Brain pericyte (primary cell): ENCODE results near the gene HEATR5A.
"Not testable (repeated sequence)": the region's sequence is repeated elsewhere in the genome, so short reads cannot be mapped to it uniquely, and the experiment has no call there.

Source experiments
- DNase-seq: peaks from one replicate; pipeline ENCODE4 v3.0.0-alpha.2; 2012; ENCODE audit warnings: low read depth, low spot score

Gene HEATR5A

DNA sequence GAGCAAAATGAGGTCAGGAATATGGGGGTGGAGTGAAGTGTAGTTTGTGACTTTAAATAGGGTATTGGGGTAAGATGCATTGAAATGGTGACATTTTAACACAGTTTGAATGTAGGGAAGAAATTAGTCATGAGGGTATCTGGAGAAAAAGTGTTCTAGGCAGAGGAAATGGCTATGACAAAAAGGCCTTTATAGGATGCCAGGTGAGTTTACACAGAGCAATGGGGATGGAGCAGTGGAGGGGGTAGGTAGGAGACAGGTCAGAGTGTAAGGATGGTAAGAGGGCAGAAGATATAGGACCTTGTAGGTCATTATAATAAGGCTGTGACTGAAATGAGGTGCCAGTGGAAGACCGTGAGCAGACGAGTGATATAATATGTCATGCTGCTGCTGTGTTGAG is 30.4 kb downstream of the HEATR5A start:
- DNase-seq: no peak

- no peak for DNase-seq
Observed at GRCh38 chr14:31388687-31389413, 31.5 kb downstream of the HEATR5A start.

- no peak for DNase-seq
Observed at GRCh38 chr14:31387091-31387490, 33.3 kb downstream of the HEATR5A start.

DNA sequence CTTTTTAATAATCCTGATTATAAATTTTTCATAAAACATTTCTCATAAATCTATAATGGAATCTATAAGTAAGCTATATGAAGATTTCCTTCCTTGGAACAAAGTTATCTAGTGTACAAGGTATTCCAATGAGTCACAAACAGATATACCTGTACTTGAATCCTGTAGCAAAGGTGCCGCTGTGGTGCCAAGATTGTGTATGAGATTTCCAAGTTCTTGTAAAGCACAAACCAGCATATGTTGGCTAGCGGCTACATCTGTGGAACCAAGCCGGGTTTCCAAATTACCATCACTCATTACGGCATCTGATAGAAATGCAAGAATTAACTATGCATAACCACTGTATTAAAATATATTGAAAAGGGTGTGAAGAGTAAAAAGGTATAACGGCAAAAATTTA is 34.1 kb downstream of the HEATR5A start:
- no peak for DNase-seq

GRCh38 chr14:31382221-31382620 is 38.1 kb downstream of the HEATR5A start:
- no peak for DNase-seq

DNA sequence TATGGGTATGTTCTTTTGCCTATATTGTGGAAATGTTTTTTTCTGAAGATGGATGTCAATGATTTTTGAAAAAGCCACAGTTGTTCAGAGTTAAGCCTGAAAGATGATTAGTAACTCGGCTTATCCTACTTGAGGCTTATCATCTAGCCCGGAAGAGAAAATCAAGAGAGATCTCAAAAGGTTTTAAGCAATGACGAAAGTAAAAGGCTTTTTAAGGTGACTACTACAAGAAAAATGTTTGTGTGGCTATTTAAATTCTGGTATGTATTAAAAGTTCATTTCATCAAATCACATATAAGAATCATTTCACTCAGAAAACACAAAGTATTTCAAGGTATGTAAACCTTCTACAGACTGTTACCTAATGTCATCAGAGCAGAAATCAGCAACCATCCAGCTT is 40.2 kb downstream of the HEATR5A start:
- no peak for DNase-seq

DNA sequence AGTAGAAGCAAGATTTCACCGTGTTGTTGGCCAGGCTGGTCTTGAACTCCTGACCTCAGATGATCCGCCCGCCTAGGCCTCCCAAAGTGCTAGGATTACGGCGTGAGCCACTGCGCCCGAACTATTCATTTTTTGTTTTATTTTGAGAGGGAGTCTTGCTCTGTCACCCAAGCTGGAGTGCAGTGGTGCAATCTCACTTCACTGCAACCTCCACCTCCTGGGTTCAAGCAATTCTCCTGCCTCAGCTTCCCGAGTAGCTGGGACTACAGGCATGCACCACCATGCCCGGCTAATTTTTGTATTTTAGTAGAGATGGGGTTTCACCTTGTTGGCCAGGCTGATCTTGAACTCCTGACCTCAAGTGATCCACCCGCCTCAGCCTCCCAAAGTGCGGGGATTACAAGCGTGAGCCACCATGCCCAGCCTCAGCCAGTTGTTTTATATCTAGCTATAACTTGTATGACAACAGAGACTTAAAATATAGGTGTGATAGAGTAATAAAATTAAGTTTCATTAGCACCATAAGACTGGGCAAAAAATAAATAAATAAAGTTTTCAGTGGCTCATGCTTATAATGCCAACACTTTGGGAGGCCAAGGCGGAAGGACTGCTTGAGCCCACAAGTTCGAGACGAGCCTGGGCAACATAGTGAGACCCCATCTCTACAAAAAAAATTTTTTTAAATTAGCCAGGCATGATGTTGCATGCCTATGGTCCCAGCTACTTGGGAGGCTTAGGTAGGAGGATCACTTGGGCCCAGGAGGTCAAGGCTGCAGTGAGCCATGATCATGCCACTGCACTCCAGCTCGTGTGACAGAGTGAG is 41.0 kb downstream of the HEATR5A start:
- not testable (repeated sequence) for DNase-seq

DNA sequence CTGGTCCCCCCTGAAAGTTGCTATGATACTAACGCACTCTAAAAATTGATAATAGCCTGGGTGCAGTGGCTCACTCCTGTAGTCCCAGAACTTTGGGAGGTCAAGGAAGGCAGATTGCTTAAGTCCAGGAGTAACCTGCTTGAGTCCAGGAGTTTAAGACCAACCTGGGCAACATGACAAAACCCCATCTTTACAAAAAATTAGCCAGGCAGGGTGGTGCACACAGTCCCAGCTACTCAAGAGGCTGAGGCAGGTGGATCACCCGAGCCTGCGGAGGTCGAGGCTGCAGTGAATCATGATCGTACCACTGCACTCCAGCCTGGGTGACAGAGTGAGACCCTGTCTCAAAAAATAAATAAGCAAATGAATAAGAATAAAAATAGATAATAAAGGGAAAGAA is 42.9 kb downstream of the HEATR5A start:
- DNase-seq: no peak

DNA sequence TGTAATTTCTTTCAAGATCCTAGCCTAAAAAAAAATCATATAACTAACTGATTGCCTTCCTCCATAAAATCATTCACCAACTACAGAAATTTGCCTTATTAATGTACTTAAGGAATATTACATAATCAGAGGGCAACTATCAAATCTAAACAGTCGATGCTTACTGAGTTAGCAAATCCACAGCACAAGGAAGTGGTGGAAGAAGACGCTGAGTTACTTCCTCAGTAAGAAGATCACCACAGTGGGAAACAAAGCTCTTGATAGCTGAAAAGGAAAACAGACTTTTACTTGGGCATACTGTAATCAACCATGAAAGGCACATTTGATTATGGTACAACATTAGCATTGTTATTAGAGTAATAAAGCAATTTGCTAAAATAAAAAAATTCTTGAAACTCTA is 48.7 kb downstream of the HEATR5A start:
- no peak for DNase-seq

DNA sequence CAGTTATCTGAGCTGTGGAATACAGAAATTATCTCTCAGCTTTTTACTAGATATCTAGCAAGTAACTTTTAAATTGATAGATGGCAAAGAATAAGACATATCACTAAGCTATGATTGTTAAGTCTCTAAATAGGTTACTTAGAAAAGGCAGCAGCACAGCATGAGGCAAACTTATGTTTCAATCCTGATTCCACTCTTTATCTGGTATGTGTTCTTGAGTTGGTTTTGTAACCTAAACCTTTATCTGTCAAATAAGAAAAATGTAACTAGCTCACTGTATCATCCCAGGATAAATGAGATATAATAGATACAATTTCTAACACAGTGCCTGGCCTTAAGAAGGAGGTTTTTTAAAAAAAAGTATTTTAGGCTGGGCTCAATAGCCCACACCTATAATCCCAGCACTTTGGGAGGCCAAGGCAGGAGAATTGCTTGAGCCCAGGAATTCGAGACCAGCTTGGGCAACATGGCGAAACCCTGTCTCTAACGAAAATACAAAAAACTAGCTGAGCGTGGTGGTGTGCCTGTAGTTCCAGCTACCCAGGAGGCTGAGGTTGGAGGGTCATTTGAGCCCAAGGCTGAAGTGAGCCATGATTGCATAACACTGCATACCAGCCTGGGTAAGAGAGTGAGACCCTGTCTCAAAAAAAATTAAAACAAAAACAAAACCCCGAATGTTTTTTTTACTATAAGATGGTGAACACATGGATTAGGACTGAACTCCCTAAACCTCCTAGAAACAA is 56.8 kb downstream of the HEATR5A start:
- DNase-seq: no peak

GRCh38 chr14:31362746-31363145 is 57.6 kb downstream of the HEATR5A start:
- DNase-seq: no peak

- not testable (repeated sequence) for DNase-seq
Observed at GRCh38 chr14:31361761-31362160, 58.6 kb downstream of the HEATR5A start.

DNA sequence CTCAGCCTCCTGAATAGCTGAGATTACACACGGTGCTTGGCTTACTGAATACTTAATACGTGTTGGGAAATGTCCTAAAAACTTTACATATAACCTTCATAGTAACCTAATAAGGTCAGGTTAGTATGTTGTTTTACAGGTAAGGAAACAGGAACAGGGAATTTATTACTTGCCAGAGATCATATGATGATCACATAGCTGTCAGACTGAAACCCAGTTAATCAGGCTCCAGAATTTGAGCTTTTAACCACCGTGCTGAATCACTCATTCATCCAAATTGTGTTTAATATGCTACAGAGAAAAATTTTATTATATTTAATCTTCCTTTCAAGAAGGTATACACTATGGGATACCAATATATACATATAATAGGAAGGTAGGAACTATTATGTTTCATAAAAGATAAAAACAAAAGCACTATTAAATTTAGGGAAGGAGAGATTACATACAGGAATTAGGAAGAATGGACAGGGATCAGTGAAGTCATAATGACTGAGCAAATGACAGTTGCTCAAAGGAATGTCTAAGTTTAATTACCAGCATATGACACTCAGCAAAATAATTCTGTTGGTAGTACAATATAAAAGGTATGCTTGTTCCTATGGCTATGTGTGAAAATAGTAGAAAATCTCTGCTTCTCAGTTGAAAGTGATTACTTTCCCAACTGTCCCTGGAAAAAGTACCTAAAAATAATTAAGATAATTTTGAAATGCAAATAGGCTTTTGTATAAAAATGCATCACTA is 59.3 kb downstream of the HEATR5A start:
- DNase-seq: no peak

DNA sequence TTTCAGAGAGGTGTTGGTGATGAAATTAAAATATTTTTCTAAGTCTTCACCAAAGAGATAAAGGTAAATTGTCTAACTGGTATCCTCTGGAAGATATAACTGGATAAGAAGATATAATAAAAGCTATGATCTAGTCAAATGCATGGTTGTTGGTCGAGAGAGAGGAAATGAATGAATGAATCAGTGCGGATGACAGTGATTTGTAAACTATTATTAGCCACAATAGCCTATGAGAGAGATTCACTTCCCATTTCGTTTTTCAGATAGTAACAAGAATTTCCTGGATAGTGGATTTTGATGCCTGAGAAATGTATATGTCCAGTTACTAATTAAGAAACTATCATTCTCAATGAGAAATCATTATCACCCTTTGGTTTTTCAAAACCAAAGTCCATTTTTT is 63.1 kb downstream of the HEATR5A start:
- no peak for DNase-seq

DNA sequence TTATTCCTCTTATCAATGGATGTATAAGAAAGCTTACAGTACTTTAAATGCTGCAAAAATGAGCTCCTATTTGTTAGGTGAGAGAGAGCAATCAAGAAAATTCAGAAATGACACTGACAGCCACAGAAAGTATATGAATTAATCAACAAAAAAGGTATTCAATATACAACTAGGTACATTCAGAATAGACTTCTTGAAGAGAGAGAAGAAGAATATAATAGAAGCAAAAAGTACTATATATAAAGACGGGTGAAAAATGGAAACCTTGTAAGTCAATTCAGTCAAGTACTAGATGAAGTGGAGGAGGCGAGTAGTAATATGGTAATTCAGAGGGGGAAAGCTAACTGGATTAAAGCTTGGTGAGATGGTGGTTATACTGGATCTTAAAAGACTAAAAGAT is 74.3 kb downstream of the HEATR5A start:
- DNase-seq: no peak

- no peak for DNase-seq
Observed at GRCh38 chr14:31341280-31341679, 79.1 kb downstream of the HEATR5A start.

- no peak for DNase-seq
Observed at GRCh38 chr14:31340297-31341063, 79.9 kb downstream of the HEATR5A start.

DNA sequence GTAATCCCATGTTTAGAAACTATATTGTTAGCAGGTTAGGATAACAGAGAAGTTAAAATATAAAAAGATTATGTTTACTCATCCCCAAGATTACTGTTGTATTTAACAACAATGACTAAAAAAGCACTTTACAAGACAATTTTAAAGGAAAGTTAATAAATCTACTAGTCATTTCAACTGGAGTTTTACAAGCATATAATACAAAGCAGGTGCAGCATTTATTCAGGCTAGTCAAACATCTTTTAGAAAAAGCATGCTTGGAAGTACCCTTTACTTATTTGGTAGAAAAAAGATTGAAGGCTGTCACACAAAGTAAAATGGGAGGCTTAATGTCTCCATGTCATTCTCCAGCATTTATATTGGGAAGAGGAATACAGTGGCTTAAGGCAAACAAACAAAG is 80.6 kb downstream of the HEATR5A start:
- DNase-seq: no peak

DNA sequence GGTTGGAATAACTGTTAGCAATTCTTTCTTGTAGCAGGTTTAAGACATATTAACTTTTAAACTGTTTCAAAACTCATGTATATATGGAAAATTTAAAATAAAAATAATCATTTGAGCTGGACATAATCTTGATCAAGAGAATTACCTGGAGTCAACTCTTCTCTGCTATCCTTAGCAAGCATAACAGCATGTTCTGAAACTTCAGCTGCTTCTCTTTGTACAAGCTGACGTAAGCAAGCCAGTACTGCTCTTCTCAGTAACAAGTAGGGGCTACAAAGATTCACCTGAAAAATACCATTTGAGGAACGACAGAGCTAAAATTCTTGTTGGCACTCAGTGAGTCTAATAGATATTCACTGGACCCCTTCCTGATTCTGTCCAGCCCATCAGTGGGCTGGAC is 83.0 kb downstream of the HEATR5A start:
- no peak for DNase-seq

- DNase-seq: no peak
Observed at GRCh38 chr14:31336646-31337045, 83.7 kb downstream of the HEATR5A start.

GRCh38 chr14:31331395-31331794 is 89.0 kb downstream of the HEATR5A start:
- not testable (repeated sequence) for DNase-seq
